Smooth muscle cell (in vitro differentiated cells): Measurements from ENCODE around the gene MGAT5. TPM values are rescaled to one million over a fixed set of nuclear protein-coding genes. Genes with fewer than 3 reads are reported as not detected.

ENCODE experiments used
- DNase-seq: peaks from one replicate; lab custom pipeline; 2025; ENCODE audit not compliant: unreplicated experiment; lab: John Stamatoyannopoulos, UW
- H2AFZ ChIP-seq: fragments of 200-600 bp; sonication (generic); 2 replicates; pipeline ENCODE4 v1.6.0; 2016; ENCODE audit warnings: antibody characterized with exemption, low read depth, mild to moderate bottlenecking
- H3F3A ChIP-seq: fragments of 200-600 bp; sonication (generic); 2 replicates; pipeline ENCODE4 v1.6.0; 2017; ENCODE audit warnings: antibody characterized with exemption, low read depth
- H3K27ac ChIP-seq: fragments of 200-600 bp; sonication (generic); 2 replicates; pipeline ENCODE4 v1.5.1; 2016; ENCODE audit warnings: low read depth, mild to moderate bottlenecking
- H3K27me3 ChIP-seq: fragments of 200-600 bp; sonication (generic); 2 replicates; pipeline ENCODE4 v1.6.1; 2016; ENCODE audit warnings: low read depth, mild to moderate bottlenecking
- H3K36me3 ChIP-seq: fragments of 200-600 bp; sonication (generic); 2 replicates; pipeline ENCODE4 v1.5.1; 2016; ENCODE audit warnings: low read depth
- H3K4me1 ChIP-seq: fragments of 200-600 bp; sonication (generic); 2 replicates; pipeline ENCODE4 v1.5.1; 2016; ENCODE audit warnings: low read depth
- H3K4me2 ChIP-seq: fragments of 200-600 bp; sonication (generic); 2 replicates; pipeline ENCODE4 v1.6.0; 2016; ENCODE audit warnings: mild to moderate bottlenecking
- H3K4me3 ChIP-seq: fragments of 200-600 bp; sonication (generic); 2 replicates; pipeline ENCODE4 v1.5.1; 2016; ENCODE audit warnings: mild to moderate bottlenecking
- H3K79me2 ChIP-seq: fragments of 200-600 bp; sonication (generic); 2 replicates; pipeline ENCODE4 v1.6.0; 2016; ENCODE audit warnings: low read depth, mild to moderate bottlenecking
- H3K9ac ChIP-seq: fragments of 200-600 bp; sonication (generic); 2 replicates; pipeline ENCODE4 v1.6.0; 2016; ENCODE audit warnings: low read depth
- H3K9me3 ChIP-seq: fragments of 200-600 bp; sonication (generic); replicated peaks from 2 replicates; pipeline ENCODE4 v1.5.1; 2016; ENCODE audit warnings: low read depth
- H4K20me1 ChIP-seq: fragments of 200-600 bp; sonication (generic); 2 replicates; pipeline ENCODE4 v1.6.0; 2016; ENCODE audit warnings: low read depth
- WGBS: methylation state at CpG from one replicate; pipeline ENCODE4 v1.1.7; 2016; ENCODE audit warnings: low lambda C conversion rate; 5-methylcytosine and 5-hydroxymethylcytosine counted together
- polyA plus RNA-seq: library from polyadenylated mRNA; unstranded; fragments of >200 nt; fragmentation: Nextera tagmentation; extraction: Ambion mirVana; gene quantifications from 2 replicates; pipeline ENCODE4 v1.2.1, GENCODE V29; 2016
- total RNA-seq: library from RNA; depleted of rRNA; stranded (reverse); fragments of >200 nt; gene quantifications from 2 replicates; pipeline ENCODE4 v1.2.3, GENCODE V29; 2014
- TF ChIP-seq, protein P1 (sequence below): fragments of 200-600 bp; sonication (generic); IDR thresholded peaks from 2 replicates; pipeline ENCODE4 v1.5.1; 2017; ENCODE audit warnings: borderline replicate concordance, mild to moderate bottlenecking, antibody characterized with exemption; ENCODE audit not compliant: insufficient read depth, poor library complexity, severe bottlenecking

The MGAT5 gene, protein sequence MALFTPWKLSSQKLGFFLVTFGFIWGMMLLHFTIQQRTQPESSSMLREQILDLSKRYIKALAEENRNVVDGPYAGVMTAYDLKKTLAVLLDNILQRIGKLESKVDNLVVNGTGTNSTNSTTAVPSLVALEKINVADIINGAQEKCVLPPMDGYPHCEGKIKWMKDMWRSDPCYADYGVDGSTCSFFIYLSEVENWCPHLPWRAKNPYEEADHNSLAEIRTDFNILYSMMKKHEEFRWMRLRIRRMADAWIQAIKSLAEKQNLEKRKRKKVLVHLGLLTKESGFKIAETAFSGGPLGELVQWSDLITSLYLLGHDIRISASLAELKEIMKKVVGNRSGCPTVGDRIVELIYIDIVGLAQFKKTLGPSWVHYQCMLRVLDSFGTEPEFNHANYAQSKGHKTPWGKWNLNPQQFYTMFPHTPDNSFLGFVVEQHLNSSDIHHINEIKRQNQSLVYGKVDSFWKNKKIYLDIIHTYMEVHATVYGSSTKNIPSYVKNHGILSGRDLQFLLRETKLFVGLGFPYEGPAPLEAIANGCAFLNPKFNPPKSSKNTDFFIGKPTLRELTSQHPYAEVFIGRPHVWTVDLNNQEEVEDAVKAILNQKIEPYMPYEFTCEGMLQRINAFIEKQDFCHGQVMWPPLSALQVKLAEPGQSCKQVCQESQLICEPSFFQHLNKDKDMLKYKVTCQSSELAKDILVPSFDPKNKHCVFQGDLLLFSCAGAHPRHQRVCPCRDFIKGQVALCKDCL
- total RNA-seq: 33.8 and 49.1 TPM in 2 replicates
- polyA plus RNA-seq: 4.5 and 5.0 TPM in 2 replicates

DNA sequence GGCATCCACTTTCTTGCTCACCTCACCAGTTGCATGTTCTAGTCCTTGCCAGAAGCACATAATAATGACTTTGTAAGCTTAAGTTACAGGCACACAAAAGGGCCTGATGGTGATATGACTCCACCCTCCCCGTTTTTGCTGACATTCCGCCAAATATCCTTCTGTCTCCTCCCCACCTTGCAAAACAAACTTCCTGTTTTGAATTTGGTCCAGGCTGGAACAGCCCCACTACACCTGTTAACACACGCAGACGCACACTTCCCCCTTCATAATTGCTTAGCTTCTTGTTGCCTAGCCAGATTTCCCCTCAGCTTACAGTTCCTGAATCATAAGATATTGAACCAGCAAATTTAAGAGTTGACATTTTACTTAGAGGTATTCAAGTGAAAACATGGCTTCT, at the start of gene MGAT5:
Gene MGAT5 (plus strand): TSS at position 269 of the 400 bp plus-strand sequence. CDS start 332 bp downstream, outside the sequence.
- Histone ChIP-seq H3F3A (no peaks in the 10 kb centered on the region), H3K27ac (no peak within 1 kb of the TSS), H3K4me1 (no peaks in the 10 kb centered on the region), H3K9me3 (no peaks in the 10 kb centered on the region), H2AFZ (no peak within 1 kb of the TSS), H3K4me3 (no peak within 1 kb of the TSS), H3K4me2 (no peak within 1 kb of the TSS), H3K36me3 (no peaks in the 10 kb centered on the region), H3K27me3 (no peaks in the 10 kb centered on the region), H3K9ac (no peak within 1 kb of the TSS), H3K79me2 (peaks cover 3% of the 10 kb centered on the region), H4K20me1 (peaks cover 22% of the 10 kb centered on the region)
- TF ChIP-seq, protein P1, sequence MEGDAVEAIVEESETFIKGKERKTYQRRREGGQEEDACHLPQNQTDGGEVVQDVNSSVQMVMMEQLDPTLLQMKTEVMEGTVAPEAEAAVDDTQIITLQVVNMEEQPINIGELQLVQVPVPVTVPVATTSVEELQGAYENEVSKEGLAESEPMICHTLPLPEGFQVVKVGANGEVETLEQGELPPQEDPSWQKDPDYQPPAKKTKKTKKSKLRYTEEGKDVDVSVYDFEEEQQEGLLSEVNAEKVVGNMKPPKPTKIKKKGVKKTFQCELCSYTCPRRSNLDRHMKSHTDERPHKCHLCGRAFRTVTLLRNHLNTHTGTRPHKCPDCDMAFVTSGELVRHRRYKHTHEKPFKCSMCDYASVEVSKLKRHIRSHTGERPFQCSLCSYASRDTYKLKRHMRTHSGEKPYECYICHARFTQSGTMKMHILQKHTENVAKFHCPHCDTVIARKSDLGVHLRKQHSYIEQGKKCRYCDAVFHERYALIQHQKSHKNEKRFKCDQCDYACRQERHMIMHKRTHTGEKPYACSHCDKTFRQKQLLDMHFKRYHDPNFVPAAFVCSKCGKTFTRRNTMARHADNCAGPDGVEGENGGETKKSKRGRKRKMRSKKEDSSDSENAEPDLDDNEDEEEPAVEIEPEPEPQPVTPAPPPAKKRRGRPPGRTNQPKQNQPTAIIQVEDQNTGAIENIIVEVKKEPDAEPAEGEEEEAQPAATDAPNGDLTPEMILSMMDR: no peak
- DNase-seq: no peak
- whole genome bisulfite sequencing: 94% methylated on average over 4 of the region's 4 CpGs

DNA sequence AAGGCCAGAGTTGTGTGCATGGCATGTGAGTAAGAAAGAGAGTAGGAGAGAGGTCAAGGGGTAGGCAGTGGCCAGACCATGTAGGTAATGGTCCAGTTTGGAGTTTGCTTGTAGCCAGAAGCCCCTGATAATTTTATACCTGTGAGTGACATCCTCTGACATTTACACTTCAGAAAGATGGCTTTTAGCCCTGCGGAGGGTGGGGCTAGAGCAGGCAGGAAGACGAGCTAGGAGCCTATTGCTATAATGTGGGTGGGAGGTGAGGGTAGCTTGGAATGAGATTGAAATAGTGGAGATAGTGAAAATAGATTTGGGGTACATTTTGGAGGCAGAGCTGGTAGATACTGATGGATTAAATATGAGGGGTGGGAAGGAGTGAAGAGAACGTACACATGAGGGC, 48.8 kb upstream of the MGAT5 start:
- 81% methylated on average over 3 of the region's 3 CpGs for WGBS
- TF ChIP-seq, protein P1: no peak
- no peak for DNase-seq

DNA sequence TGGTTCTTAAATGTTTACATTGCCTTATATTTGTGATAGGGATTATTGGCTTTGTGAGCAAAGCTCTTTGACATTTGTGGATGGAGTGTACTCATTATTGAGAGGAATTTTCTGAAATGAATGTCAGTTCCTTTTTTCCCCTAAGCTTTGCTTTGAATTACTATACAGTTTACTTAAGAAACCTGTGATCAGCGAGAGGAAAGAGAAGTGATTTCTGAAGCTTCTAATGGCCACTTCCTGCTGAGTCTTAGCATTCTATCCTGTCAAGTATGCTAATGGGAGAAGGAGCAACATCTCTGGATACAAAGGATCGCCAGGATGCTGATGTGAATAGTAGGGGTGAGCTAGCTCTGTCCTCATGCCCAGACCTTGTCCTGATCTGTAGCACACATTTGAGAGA, 47.8 kb upstream of the MGAT5 start:
- peaks cover 79% of the 10 kb centered on the region for H4K20me1 ChIP-seq
- 32% methylated on average over 2 of the region's 2 CpGs for WGBS

More for the DNA sequence above, 48.8 kb upstream of the MGAT5 start:
- Histone ChIP-seq H3K4me1 (peaks cover 25% of the 10 kb centered on the region), H3K9me3 (no peaks in the 10 kb centered on the region), H3K9ac (no peak overlapping the region), H4K20me1 (peaks cover 88% of the 10 kb centered on the region), H3K36me3 (no peaks in the 10 kb centered on the region), H3F3A (no peaks in the 10 kb centered on the region), H3K4me3 (no peak overlapping the region), H3K79me2 (peaks cover 7% of the 10 kb centered on the region), H2AFZ (no peak overlapping the region), H3K4me2 (peak overlapping the region; percentile 21), H3K27me3 (no peaks in the 10 kb centered on the region), H3K27ac (no peak overlapping the region)

More for the DNA sequence above, 47.8 kb upstream of the MGAT5 start:
- Histone ChIP-seq H3K4me2 (peak overlapping the region; percentile 21), H3K4me1 (peaks cover 25% of the 10 kb centered on the region), H3K4me3 (no peak overlapping the region), H3K9me3 (no peaks in the 10 kb centered on the region), H3K9ac (no peak overlapping the region), H3K27me3 (no peaks in the 10 kb centered on the region), H3K79me2 (peaks cover 7% of the 10 kb centered on the region), H3K27ac (no peak overlapping the region), H3K36me3 (no peaks in the 10 kb centered on the region), H2AFZ (no peak overlapping the region), H3F3A (no peaks in the 10 kb centered on the region)
- no peak for DNase-seq
- TF ChIP-seq, protein P1: no peak
